Naive thymus-derived CD4-positive, alpha-beta T cell (primary cell): ENCODE results near the gene MACROD2. TPM values are rescaled to one million over a fixed set of nuclear protein-coding genes. Genes with fewer than 3 reads are reported as not detected.

ENCODE experiments used
- ATAC-seq: fragments of 150-1000 bp; cut with Tn5 transposase; 2 replicates; pipeline ENCODE4 v1.10.0; 2021; ENCODE audit warnings: mild to moderate bottlenecking, moderate library complexity
- CTCF ChIA-PET: fragments of 350-600 bp; sonication (Branson Sonifier 250); formaldehyde crosslinking; loops from one replicate; lab custom pipeline; 2021; ENCODE audit warnings: antibody characterized with exemption; lab: Charles Lee
- POLR2A ChIA-PET: fragments of 350-600 bp; sonication (Branson Sonifier 250); formaldehyde crosslinking; loops from one replicate; lab custom pipeline; 2021; ENCODE audit warnings: antibody characterized with exemption, inconsistent platforms; lab: Charles Lee
- DNase-seq, 9 donors: peaks; one replicate each; pipeline versions ENCODE4 v3.0.0 to v3.0.0-alpha.2; 2020 to 2022; ENCODE audit warnings: mixed read lengths in 1 of 9
- H3K27ac ChIP-seq: one replicate; pipeline ENCODE4 v1.7.0; 2013; ENCODE audit warnings: mild to moderate bottlenecking, low read depth, low read length, moderate library complexity
- H3K27me3 ChIP-seq, 2 donors: one replicate each; pipeline ENCODE4 v1.7.0; 2013; ENCODE audit warnings: low read length in 2 of 2, mild to moderate bottlenecking in 2 of 2, moderate library complexity in 2 of 2; ENCODE audit not compliant: control insufficient read depth in 2 of 2, insufficient read depth in 2 of 2
- H3K36me3 ChIP-seq, 3 experiments: 1 replicate in 2 of 3; 2 replicates in 1 of 3; pipeline ENCODE4 v1.7.0; 2013; ENCODE audit warnings: low read length in 3 of 3, mild to moderate bottlenecking in 3 of 3, moderate library complexity in 1 of 3; ENCODE audit not compliant: insufficient read depth in 3 of 3, control insufficient read depth in 2 of 3
- H3K4me1 ChIP-seq, 2 donors: one replicate each; pipeline ENCODE4 v1.7.0; 2013; ENCODE audit warnings: low read length in 2 of 2, mild to moderate bottlenecking in 2 of 2, moderate library complexity in 1 of 2; ENCODE audit not compliant: control insufficient read depth in 2 of 2, insufficient read depth in 2 of 2
- H3K4me3 ChIP-seq: 2 replicates; pipeline ENCODE4 v1.7.0; 2013; ENCODE audit warnings: mild to moderate bottlenecking, low read length
- H3K9me3 ChIP-seq, 3 experiments: 1 replicate in 2 of 3; 2 replicates in 1 of 3; pipeline ENCODE4 v1.7.0; 2013; ENCODE audit warnings: low read length in 3 of 3; ENCODE audit not compliant: control insufficient read depth in 2 of 3
- H3K27ac Mint-ChIP-seq, 9 donors: one replicate each; pipeline ENCODE4 v1.8.0; 2020 to 2022; ENCODE audit warnings: mixed read lengths in 9 of 9, mild to moderate bottlenecking in 8 of 9, moderate library complexity in 5 of 9, inconsistent platforms in 2 of 9
- H3K27me3 Mint-ChIP-seq, 5 donors: one replicate each; pipeline ENCODE4 v1.8.0; 2021 to 2022; ENCODE audit warnings: mixed read lengths in 5 of 5, mild to moderate bottlenecking in 1 of 5
- H3K36me3 Mint-ChIP-seq, 5 donors: one replicate each; pipeline ENCODE4 v1.8.0; 2020 to 2022; ENCODE audit warnings: mixed read lengths in 5 of 5, mild to moderate bottlenecking in 3 of 5, inconsistent platforms in 1 of 5
- H3K4me1 Mint-ChIP-seq, 7 donors: one replicate each; pipeline ENCODE4 v1.8.0; 2020 to 2022; ENCODE audit warnings: mixed read lengths in 7 of 7, mild to moderate bottlenecking in 3 of 7, inconsistent platforms in 1 of 7
- H3K4me3 Mint-ChIP-seq, 10 donors: one replicate each; pipeline ENCODE4 v1.8.0; 2020 to 2022; ENCODE audit warnings: mild to moderate bottlenecking in 10 of 10, mixed read lengths in 10 of 10, moderate library complexity in 6 of 10, inconsistent platforms in 2 of 10
- H3K9me3 Mint-ChIP-seq, 11 donors: one replicate each; pipeline ENCODE4 v1.8.0; 2020 to 2022; ENCODE audit warnings: mixed read lengths in 11 of 11, mild to moderate bottlenecking in 4 of 11, inconsistent platforms in 1 of 11, moderate library complexity in 1 of 11
- intact Hi-C, 2 donors: fragments of 100-400 bp; cut with micrococcal nuclease; formaldehyde crosslinking; loops; one replicate each; pipeline ENCODE4 v1.15.1; 2023
- polyA plus RNA-seq, 2 donors: library from polyadenylated mRNA; unstranded; fragments of 300-500 nt; fragmentation: Illumina TruSeq; gene quantifications; one replicate each; pipeline ENCODE4 v1.2.3, GENCODE V29; 2021
- total RNA-seq, 6 experiments: library from RNA in 5 of 6; stranded (reverse) in 5 of 6; gene quantifications; 1 replicate in 5 of 6; 2 replicates in 1 of 6; pipeline ENCODE4 v1.2.3 and lab custom pipeline; 2021 to 2026

MACROD2 gene
- total and polyA plus RNA-seq, 7 experiments from 2014 or later = 0.27 to 0.86 (median 0.34) TPM; not detected in 4

GRCh38 chr20:14404515-14404914, 409.2 kb downstream of the MACROD2 start:
- H3K27me3 ChIP-seq = no peaks in the 10 kb centered on the region
- Mint-ChIP-seq H3K4me3 (no peak overlapping the region), H3K9me3 (peaks cover 0 to 36% (median 4%) of the 10 kb centered on the region in 11 donors), H3K27me3 (no peaks in the 10 kb centered on the region), H3K27ac (no peak overlapping the region), H3K36me3 (no peaks in the 10 kb centered on the region), H3K4me1 (no peaks in the 10 kb centered on the region)
- ATAC-seq (no peak), DNase-seq (no peak)
- H3K27ac ChIP-seq = no peak overlapping the region
- ChIA-PET POLR2A (no interaction called here), CTCF (interaction anchor here (0.6 kb wide), 1 partner anchor 407 kb away, joined by 4 read pairs; no protein-coding TSS in a partner anchor)
- no peaks in the 10 kb centered on the region for H3K9me3 ChIP-seq
- H3K36me3 ChIP-seq = no peaks in the 10 kb centered on the region
- no peak overlapping the region for H3K4me3 ChIP-seq
- intact Hi-C loops = no loop called here
- H3K4me1 ChIP-seq = no peaks in the 10 kb centered on the region

GRCh38 chr20:14406495-14406894, 411.2 kb downstream of the MACROD2 start:
- Histone ChIP-seq H3K36me3 (no peaks in the 10 kb centered on the region), H3K27ac (no peak overlapping the region), H3K27me3 (no peaks in the 10 kb centered on the region), H3K9me3 (peaks cover 0 to 3% (median 0%) of the 10 kb centered on the region in 3 experiments), H3K4me1 (no peaks in the 10 kb centered on the region), H3K4me3 (no peak overlapping the region)
- H3K27me3 Mint-ChIP-seq = no peaks in the 10 kb centered on the region
- CTCF ChIA-PET = no interaction called here
- ATAC-seq (no peak), DNase-seq (no peak)
- H3K4me3 Mint-ChIP-seq = no peak overlapping the region
- POLR2A ChIA-PET = no interaction called here
- H3K27ac Mint-ChIP-seq = no peak overlapping the region
- intact Hi-C loops = no loop called here
- H3K36me3 Mint-ChIP-seq = no peaks in the 10 kb centered on the region
- no peaks in the 10 kb centered on the region for H3K4me1 Mint-ChIP-seq
- H3K9me3 Mint-ChIP-seq = peaks cover 0 to 21% (median 3%) of the 10 kb centered on the region in 11 donors

- no peaks in the 10 kb centered on the region for H3K36me3 ChIP-seq
- H3K4me1 ChIP-seq = no peaks in the 10 kb centered on the region
- Mint-ChIP-seq H3K4me3 (no peak overlapping the region), H3K4me1 (no peaks in the 10 kb centered on the region), H3K9me3 (peaks cover 0 to 21% (median 3%) of the 10 kb centered on the region in 11 donors), H3K27me3 (no peaks in the 10 kb centered on the region), H3K27ac (no peak overlapping the region), H3K36me3 (no peaks in the 10 kb centered on the region)
- POLR2A ChIA-PET = no interaction called here
- H3K4me3 ChIP-seq = no peak overlapping the region
- H3K9me3 ChIP-seq = peaks cover 0 to 7% (median 0%) of the 10 kb centered on the region in 3 experiments
- no peaks in the 10 kb centered on the region for H3K27me3 ChIP-seq
- DNase-seq (no peak), ATAC-seq (no peak)
- intact Hi-C loops = no loop called here
- CTCF ChIA-PET = no interaction called here
- no peak overlapping the region for H3K27ac ChIP-seq
These were observed 412.0 kb downstream of the MACROD2 start for GRCh38 chr20:14407336-14407735.

- Histone ChIP-seq H3K27me3 (peaks cover 0 to 2% of the 10 kb centered on the region in 2 donors), H3K9me3 (peaks cover 0 to 8% (median 0%) of the 10 kb centered on the region in 3 experiments), H3K4me1 (no peaks in the 10 kb centered on the region), H3K36me3 (no peaks in the 10 kb centered on the region), H3K27ac (no peak overlapping the region), H3K4me3 (no peak overlapping the region)
- Mint-ChIP-seq H3K27me3 (no peaks in the 10 kb centered on the region), H3K4me3 (no peak overlapping the region), H3K27ac (no peak overlapping the region), H3K9me3 (peaks cover 0 to 21% (median 5%) of the 10 kb centered on the region in 11 donors), H3K36me3 (peaks cover 0 to 4% (median 0%) of the 10 kb centered on the region in 5 donors), H3K4me1 (no peaks in the 10 kb centered on the region)
- ATAC-seq (no peak), DNase-seq (no peak)
- intact Hi-C loops = no loop called here
- CTCF ChIA-PET = no interaction called here
- POLR2A ChIA-PET = no interaction called here
These were observed 415.7 kb downstream of the MACROD2 start for GRCh38 chr20:14410869-14411555.

- DNase-seq (no peak), ATAC-seq (no peak)
- H3K4me1 Mint-ChIP-seq = no peaks in the 10 kb centered on the region
- Histone ChIP-seq H3K27ac (no peak overlapping the region), H3K4me3 (no peak overlapping the region), H3K36me3 (no peaks in the 10 kb centered on the region), H3K4me1 (no peaks in the 10 kb centered on the region), H3K27me3 (peaks cover 0 to 2% of the 10 kb centered on the region in 2 donors), H3K9me3 (peaks cover 0 to 8% (median 0%) of the 10 kb centered on the region in 3 experiments)
- peaks cover 0 to 4% (median 0%) of the 10 kb centered on the region in 5 donors for H3K36me3 Mint-ChIP-seq
- intact Hi-C loops = no loop called here
- peaks cover 2 to 28% (median 5%) of the 10 kb centered on the region in 11 donors for H3K9me3 Mint-ChIP-seq
- no peak overlapping the region for H3K4me3 Mint-ChIP-seq
- ChIA-PET POLR2A (no interaction called here), CTCF (no interaction called here)
- H3K27ac Mint-ChIP-seq = no peak overlapping the region
- H3K27me3 Mint-ChIP-seq = no peaks in the 10 kb centered on the region
These were observed 416.9 kb downstream of the MACROD2 start for GRCh38 chr20:14412065-14412681.

- Histone ChIP-seq H3K4me3 (no peak overlapping the region), H3K27ac (no peak overlapping the region), H3K27me3 (peaks cover 0 to 2% of the 10 kb centered on the region in 2 donors), H3K36me3 (no peaks in the 10 kb centered on the region), H3K9me3 (peaks cover 0 to 8% (median 0%) of the 10 kb centered on the region in 3 experiments), H3K4me1 (no peaks in the 10 kb centered on the region)
- H3K9me3 Mint-ChIP-seq = peaks cover 2 to 19% (median 7%) of the 10 kb centered on the region in 11 donors
- intact Hi-C loops = no loop called here
- H3K27me3 Mint-ChIP-seq = no peaks in the 10 kb centered on the region
- ATAC-seq = no peak
- DNase-seq = no peak
- ChIA-PET CTCF (no interaction called here), POLR2A (no interaction called here)
- peaks cover 0 to 4% (median 0%) of the 10 kb centered on the region in 5 donors for H3K36me3 Mint-ChIP-seq
- no peaks in the 10 kb centered on the region for H3K4me1 Mint-ChIP-seq
- no peak overlapping the region for H3K27ac Mint-ChIP-seq
- H3K4me3 Mint-ChIP-seq = no peak overlapping the region
These were observed 418.5 kb downstream of the MACROD2 start for GRCh38 chr20:14413835-14414234.
